GM20000 (cell line): ENCODE results near the gene PDCD2.

ENCODE experiments used
- DNase-seq: peaks from one replicate; pipeline ENCODE4 v3.0.0; 2012; ENCODE audit warnings: low spot score
- CTCF ChIP-seq: IDR thresholded peaks from 2 replicates; pipeline ENCODE4 v1.5.1; 2012; ENCODE audit warnings: mild to moderate bottlenecking, control low read depth; ENCODE audit errors: extremely low read depth, missing control alignments

PDCD2 gene

GRCh38 chr6:170584954-170585498 is 589 bp upstream of the PDCD2 start:
- no peak for TF ChIP-seq CTCF
- no peak for DNase-seq

GRCh38 chr6:170583756-170584180 is 669 bp downstream of the PDCD2 start:
- peak; percentile 19 for DNase-seq
- no peak for TF ChIP-seq CTCF

- DNase-seq, result no peak
- no peak for TF ChIP-seq CTCF
Observed at GRCh38 chr6:170578909-170579308, 5.5 kb downstream of the PDCD2 start.

GRCh38 chr6:170575250-170575649 is 9.2 kb downstream of the PDCD2 start:
- no peak for DNase-seq
- TF ChIP-seq CTCF, result no peak

GRCh38 chr6:170572704-170573466 is 11.6 kb downstream of the PDCD2 start:
- no peak for DNase-seq
- TF ChIP-seq CTCF, result no peak

- no peak for TF ChIP-seq CTCF
Observed at GRCh38 chr6:170564936-170565530, 19.4 kb downstream of the PDCD2 start.

GRCh38 chr6:170561555-170561954 is 22.9 kb downstream of the PDCD2 start:
- no peak for TF ChIP-seq CTCF
- no peak for DNase-seq

More at GRCh38 chr6:170564936-170565530, 19.4 kb downstream of the PDCD2 start:
- DNase-seq, result no peak
